ENCODE measurements around the gene MYL3. TPM values are rescaled to one million over a fixed set of nuclear protein-coding genes. Genes with fewer than 3 reads are reported as not detected.

Gene MYL3
- total RNA-seq, 1 experiment from 2014 or later = not detected

- Histone ChIP-seq H2AFZ (ENCODE audit: low read length) (no peak overlapping the region), H3K4me2 (ENCODE audit: low read depth, low read length, poor library complexity, severe bottlenecking) (no peak overlapping the region), H3K27ac (ENCODE audit: low read length) (no peak overlapping the region), H3K9me2 (replicated peaks; ENCODE audit: insufficient read depth, low read length) (no peaks in the 10 kb centered on the region), H3K27me3 (ENCODE audit: low read length) (no peaks in the 10 kb centered on the region), H3K9me3 (ENCODE audit: low read length) (no peaks in the 10 kb centered on the region), H4K20me1 (ENCODE audit: insufficient read depth, low read depth, low read length) (no peaks in the 10 kb centered on the region), H3K36me3 (ENCODE audit: insufficient read depth, low read length) (no peaks in the 10 kb centered on the region), H3K9ac (ENCODE audit: low read length) (no peak overlapping the region), H3K4me1 (ENCODE audit: low read length) (no peaks in the 10 kb centered on the region), H3K79me2 (ENCODE audit: low read length) (no peaks in the 10 kb centered on the region), H3K4me3 (ENCODE audit: low read length) (no peak overlapping the region)
- no peak for DNase-seq
Measured at GRCh38 chr3:46876313-46877300, 13.4 kb upstream of the MYL3 start.

GRCh38 chr3:46875560-46875959 is 12.3 kb upstream of the MYL3 start:
- no peaks in the 10 kb centered on the region for H4K20me1 ChIP-seq (ENCODE audit: insufficient read depth, low read depth, low read length)
- DNase-seq = no peak
- H3K9me2 ChIP-seq (replicated peaks; ENCODE audit: insufficient read depth, low read length) = no peaks in the 10 kb centered on the region
- H3K4me2 ChIP-seq (ENCODE audit: low read depth, low read length, poor library complexity, severe bottlenecking) = no peak overlapping the region
- no peak overlapping the region for H3K4me3 ChIP-seq (ENCODE audit: low read length)
- no peaks in the 10 kb centered on the region for H3K27me3 ChIP-seq (ENCODE audit: low read length)
- no peak overlapping the region for H3K9ac ChIP-seq (ENCODE audit: low read length)
- H3K27ac ChIP-seq (ENCODE audit: low read length) = no peak overlapping the region
- H3K79me2 ChIP-seq (ENCODE audit: low read length) = no peaks in the 10 kb centered on the region
- no peaks in the 10 kb centered on the region for H3K36me3 ChIP-seq (ENCODE audit: insufficient read depth, low read length)
- no peak overlapping the region for H2AFZ ChIP-seq (ENCODE audit: low read length)
- no peaks in the 10 kb centered on the region for H3K9me3 ChIP-seq (ENCODE audit: low read length)
- H3K4me1 ChIP-seq (ENCODE audit: low read length) = no peaks in the 10 kb centered on the region

DNA sequence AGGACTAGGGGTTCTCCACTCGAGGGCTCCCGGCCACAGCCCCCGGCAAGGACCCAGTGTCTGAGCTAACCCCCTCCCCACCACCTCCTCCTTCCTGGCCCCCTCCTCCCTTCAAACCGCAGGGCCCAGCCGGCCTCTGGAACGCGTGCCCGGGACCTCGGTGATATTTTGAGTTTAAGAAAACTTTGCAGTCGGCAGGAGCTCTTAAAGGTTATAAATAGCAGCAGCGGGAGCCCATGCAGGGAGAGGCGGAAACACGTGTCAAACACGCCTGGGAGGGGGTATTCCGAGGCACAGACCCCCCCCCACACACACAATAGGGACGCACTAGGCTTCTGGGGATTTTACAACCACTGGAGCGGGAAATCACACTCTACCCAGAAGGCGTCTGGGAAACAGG is 11.2 kb upstream of the MYL3 start:
- no peaks in the 10 kb centered on the region for H3K9me3 ChIP-seq (ENCODE audit: low read length)
- no peak overlapping the region for H3K4me3 ChIP-seq (ENCODE audit: low read length)
- no peak for DNase-seq
- H4K20me1 ChIP-seq (ENCODE audit: insufficient read depth, low read depth, low read length) = no peaks in the 10 kb centered on the region
- H3K36me3 ChIP-seq (ENCODE audit: insufficient read depth, low read length) = no peaks in the 10 kb centered on the region
- no peaks in the 10 kb centered on the region for H3K27me3 ChIP-seq (ENCODE audit: low read length)
- H2AFZ ChIP-seq (ENCODE audit: low read length) = no peak overlapping the region
- H3K27ac ChIP-seq (ENCODE audit: low read length) = no peak overlapping the region
- no peak overlapping the region for H3K9ac ChIP-seq (ENCODE audit: low read length)
- no peaks in the 10 kb centered on the region for H3K4me1 ChIP-seq (ENCODE audit: low read length)
- H3K4me2 ChIP-seq (ENCODE audit: low read depth, low read length, poor library complexity, severe bottlenecking) = no peak overlapping the region
- H3K79me2 ChIP-seq (ENCODE audit: low read length) = no peaks in the 10 kb centered on the region
- H3K9me2 ChIP-seq (replicated peaks; ENCODE audit: insufficient read depth, low read length) = no peaks in the 10 kb centered on the region

DNA sequence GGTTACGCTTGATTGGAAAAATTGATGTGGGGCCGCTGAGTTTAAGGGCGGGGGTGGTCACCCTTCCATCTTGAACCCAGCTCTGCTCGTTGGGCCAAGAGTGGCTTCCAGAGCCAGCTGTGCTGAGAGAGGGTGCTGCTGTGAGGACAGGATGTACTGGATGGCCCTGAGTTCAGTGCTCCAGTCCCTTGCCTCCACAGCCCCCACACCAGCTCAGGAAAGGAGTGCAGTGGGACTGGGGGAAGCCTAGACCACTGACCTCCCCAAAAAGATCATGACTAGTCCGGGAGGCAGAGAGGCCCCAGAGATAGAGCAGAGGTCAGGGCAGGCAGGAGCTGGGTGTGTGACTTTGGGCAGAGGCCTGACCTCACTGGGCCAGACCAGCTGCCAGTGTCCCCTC is 10.3 kb upstream of the MYL3 start:
- Histone ChIP-seq H3K4me2 (ENCODE audit: low read depth, low read length, poor library complexity, severe bottlenecking) (no peak overlapping the region), H3K27ac (ENCODE audit: low read length) (no peak overlapping the region), H3K9me2 (replicated peaks; ENCODE audit: insufficient read depth, low read length) (no peaks in the 10 kb centered on the region), H3K79me2 (ENCODE audit: low read length) (no peaks in the 10 kb centered on the region), H2AFZ (ENCODE audit: low read length) (no peak overlapping the region), H3K36me3 (ENCODE audit: insufficient read depth, low read length) (no peaks in the 10 kb centered on the region), H3K4me1 (ENCODE audit: low read length) (no peaks in the 10 kb centered on the region), H3K9ac (ENCODE audit: low read length) (no peak overlapping the region), H3K9me3 (ENCODE audit: low read length) (no peaks in the 10 kb centered on the region), H4K20me1 (ENCODE audit: insufficient read depth, low read depth, low read length) (no peaks in the 10 kb centered on the region), H3K27me3 (ENCODE audit: low read length) (no peaks in the 10 kb centered on the region), H3K4me3 (ENCODE audit: low read length) (no peak overlapping the region)
- no peak for DNase-seq

- no peak overlapping the region for H3K4me2 ChIP-seq (ENCODE audit: low read depth, low read length, poor library complexity, severe bottlenecking)
- no peaks in the 10 kb centered on the region for H3K27me3 ChIP-seq (ENCODE audit: low read length)
- H3K9me3 ChIP-seq (ENCODE audit: low read length) = no peaks in the 10 kb centered on the region
- H3K9ac ChIP-seq (ENCODE audit: low read length) = no peak overlapping the region
- DNase-seq = no peak
- H2AFZ ChIP-seq (ENCODE audit: low read length) = no peak overlapping the region
- no peak overlapping the region for H3K27ac ChIP-seq (ENCODE audit: low read length)
- H3K9me2 ChIP-seq (replicated peaks; ENCODE audit: insufficient read depth, low read length) = no peaks in the 10 kb centered on the region
- no peaks in the 10 kb centered on the region for H3K79me2 ChIP-seq (ENCODE audit: low read length)
- no peaks in the 10 kb centered on the region for H4K20me1 ChIP-seq (ENCODE audit: insufficient read depth, low read depth, low read length)
- no peak overlapping the region for H3K4me3 ChIP-seq (ENCODE audit: low read length)
- no peaks in the 10 kb centered on the region for H3K36me3 ChIP-seq (ENCODE audit: insufficient read depth, low read length)
- no peaks in the 10 kb centered on the region for H3K4me1 ChIP-seq (ENCODE audit: low read length)
Measured at GRCh38 chr3:46871222-46871621, 8.0 kb upstream of the MYL3 start.

- Histone ChIP-seq H3K9me2 (replicated peaks; ENCODE audit: insufficient read depth, low read length) (no peaks in the 10 kb centered on the region), H4K20me1 (ENCODE audit: insufficient read depth, low read depth, low read length) (no peaks in the 10 kb centered on the region), H3K27me3 (ENCODE audit: low read length) (no peaks in the 10 kb centered on the region), H3K4me2 (ENCODE audit: low read depth, low read length, poor library complexity, severe bottlenecking) (no peak overlapping the region), H3K4me3 (ENCODE audit: low read length) (no peak overlapping the region), H3K27ac (ENCODE audit: low read length) (no peak overlapping the region), H3K9me3 (ENCODE audit: low read length) (no peaks in the 10 kb centered on the region), H3K36me3 (ENCODE audit: insufficient read depth, low read length) (no peaks in the 10 kb centered on the region), H3K4me1 (ENCODE audit: low read length) (no peaks in the 10 kb centered on the region), H2AFZ (ENCODE audit: low read length) (no peak overlapping the region), H3K79me2 (ENCODE audit: low read length) (no peaks in the 10 kb centered on the region), H3K9ac (ENCODE audit: low read length) (no peak overlapping the region)
- DNase-seq = no peak
Measured at GRCh38 chr3:46870651-46871050, 7.4 kb upstream of the MYL3 start.

DNA sequence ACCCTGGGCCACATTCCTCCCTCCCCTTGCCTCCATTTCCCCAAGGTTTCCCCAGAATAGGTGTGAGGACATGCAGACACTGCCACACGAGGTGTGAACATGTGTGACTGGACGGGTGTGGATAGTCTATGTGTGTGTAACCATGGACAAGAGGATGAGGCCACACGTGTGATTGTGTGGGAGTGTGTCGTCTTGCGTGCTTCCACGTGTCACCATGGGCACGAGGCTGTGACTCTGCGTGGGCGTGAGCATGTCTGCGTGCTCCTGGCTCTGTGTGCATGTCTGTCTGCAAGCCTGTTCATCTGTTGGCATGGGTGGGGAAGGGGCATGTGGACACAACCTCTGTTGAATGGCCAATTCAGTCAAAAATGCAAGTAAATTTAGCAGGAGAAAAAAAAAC is 6.2 kb upstream of the MYL3 start:
- H3K27ac ChIP-seq (ENCODE audit: low read length) = no peak overlapping the region
- no peaks in the 10 kb centered on the region for H4K20me1 ChIP-seq (ENCODE audit: insufficient read depth, low read depth, low read length)
- no peaks in the 10 kb centered on the region for H3K36me3 ChIP-seq (ENCODE audit: insufficient read depth, low read length)
- H3K9ac ChIP-seq (ENCODE audit: low read length) = no peak overlapping the region
- no peaks in the 10 kb centered on the region for H3K9me2 ChIP-seq (replicated peaks; ENCODE audit: insufficient read depth, low read length)
- no peaks in the 10 kb centered on the region for H3K4me1 ChIP-seq (ENCODE audit: low read length)
- H3K4me3 ChIP-seq (ENCODE audit: low read length) = no peak overlapping the region
- H3K9me3 ChIP-seq (ENCODE audit: low read length) = no peaks in the 10 kb centered on the region
- H3K4me2 ChIP-seq (ENCODE audit: low read depth, low read length, poor library complexity, severe bottlenecking) = no peak overlapping the region
- H3K27me3 ChIP-seq (ENCODE audit: low read length) = no peaks in the 10 kb centered on the region
- H2AFZ ChIP-seq (ENCODE audit: low read length) = no peak overlapping the region
- H3K79me2 ChIP-seq (ENCODE audit: low read length) = no peaks in the 10 kb centered on the region
- no peak for DNase-seq

DNA sequence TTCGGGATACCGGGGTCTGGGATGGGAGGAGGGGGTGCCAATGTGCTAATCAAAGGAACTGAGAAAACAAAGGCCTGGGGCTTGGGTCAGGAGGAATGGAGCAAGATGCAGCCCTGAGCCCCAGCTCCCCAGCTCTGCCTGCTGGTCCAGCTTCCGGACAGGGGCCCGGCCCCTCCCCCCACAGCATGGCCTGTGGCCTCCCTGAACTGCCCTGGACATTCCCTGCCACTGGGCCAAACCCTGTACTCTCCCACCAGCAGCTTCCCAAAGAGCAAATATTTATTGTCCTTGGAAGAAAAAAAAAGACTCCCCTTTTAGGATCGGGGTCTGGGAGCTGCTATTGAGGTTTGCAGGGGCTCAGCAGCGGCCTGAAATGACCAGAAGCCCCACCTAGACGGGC is 5.7 kb upstream of the MYL3 start:
- H3K27ac ChIP-seq (ENCODE audit: low read length) = no peak overlapping the region
- no peaks in the 10 kb centered on the region for H4K20me1 ChIP-seq (ENCODE audit: insufficient read depth, low read depth, low read length)
- H3K36me3 ChIP-seq (ENCODE audit: insufficient read depth, low read length) = no peaks in the 10 kb centered on the region
- H3K27me3 ChIP-seq (ENCODE audit: low read length) = no peaks in the 10 kb centered on the region
- no peaks in the 10 kb centered on the region for H3K79me2 ChIP-seq (ENCODE audit: low read length)
- no peaks in the 10 kb centered on the region for H3K4me1 ChIP-seq (ENCODE audit: low read length)
- H3K4me3 ChIP-seq (ENCODE audit: low read length) = no peak overlapping the region
- H3K9ac ChIP-seq (ENCODE audit: low read length) = no peak overlapping the region
- H3K9me3 ChIP-seq (ENCODE audit: low read length) = no peaks in the 10 kb centered on the region
- DNase-seq = no peak
- no peak overlapping the region for H3K4me2 ChIP-seq (ENCODE audit: low read depth, low read length, poor library complexity, severe bottlenecking)
- no peaks in the 10 kb centered on the region for H3K9me2 ChIP-seq (replicated peaks; ENCODE audit: insufficient read depth, low read length)
- no peak overlapping the region for H2AFZ ChIP-seq (ENCODE audit: low read length)
